ENCODE results near the gene RHOBTB3. TPM values are rescaled to one million over a fixed set of nuclear protein-coding genes. Genes with fewer than 3 reads are reported as not detected.

The RHOBTB3 gene
- 55.9 and 61.9 TPM in 2 replicates for total RNA-seq
- long read RNA-seq, full-length matches to known transcripts, result 1 of 15 reads
- long read RNA-seq, partial matches to known transcripts, result 12 of 15 reads
- long read RNA-seq, other reads (novel, unspliced or antisense), result 2 of 15 reads

- Mint-ChIP-seq H3K27ac (peak within 1 kb of the TSS; percentile 97), H3K4me3 (ENCODE audit: low read depth) (peak within 1 kb of the TSS; percentile 92), H3K9me3 (ENCODE audit: low read depth) (no peaks in the 10 kb centered on the region), H3K36me3 (ENCODE audit: insufficient read depth) (peaks cover 2% of the 10 kb centered on the region), H3K27me3 (no peaks in the 10 kb centered on the region), H3K4me1 (ENCODE audit: low read depth) (peaks cover 59% of the 10 kb centered on the region)
- peak; percentile 81 for DNase-seq (ENCODE audit: low spot score, unreplicated experiment)
- no peak for TF ChIP-seq CTCF (IDR thresholded peaks at IDR 0.05; ENCODE audit: unreplicated experiment)
Measured at GRCh38 chr5:95730730-95731570, at the start of gene RHOBTB3. Gene RHOBTB3 (plus strand): TSS chr5:95731336. CDS start chr5:95731683, 347 bp downstream.

- no peak within 1 kb of the TSS for H3K4me3 Mint-ChIP-seq (ENCODE audit: low read depth)
- no peak within 1 kb of the TSS for H3K27ac Mint-ChIP-seq
- peaks cover 6% of the 10 kb centered on the region for H3K9me3 Mint-ChIP-seq (ENCODE audit: low read depth)
- DNase-seq (ENCODE audit: low spot score, unreplicated experiment), result no peak
- no peak for TF ChIP-seq CTCF (IDR thresholded peaks at IDR 0.05; ENCODE audit: unreplicated experiment)
- no peaks in the 10 kb centered on the region for H3K4me1 Mint-ChIP-seq (ENCODE audit: low read depth)
- H3K36me3 Mint-ChIP-seq (ENCODE audit: insufficient read depth), result no peaks in the 10 kb centered on the region
- H3K27me3 Mint-ChIP-seq, result no peaks in the 10 kb centered on the region
Measured at GRCh38 chr5:95682891-95683290, 48.2 kb upstream of the RHOBTB3 start, which contains the start of gene SPATA9. Gene SPATA9 (minus strand): TSS chr5:95682991. CDS start chr5:95682854, 137 bp downstream.

- Mint-ChIP-seq H3K36me3 (ENCODE audit: insufficient read depth) (no peaks in the 10 kb centered on the region), H3K4me3 (ENCODE audit: low read depth) (no peak overlapping the region), H3K9me3 (ENCODE audit: low read depth) (peaks cover 1% of the 10 kb centered on the region), H3K27me3 (no peaks in the 10 kb centered on the region), H3K4me1 (ENCODE audit: low read depth) (no peaks in the 10 kb centered on the region), H3K27ac (no peak overlapping the region)
- DNase-seq (ENCODE audit: low spot score, unreplicated experiment), result no peak
- TF ChIP-seq CTCF (IDR thresholded peaks at IDR 0.05; ENCODE audit: unreplicated experiment), result no peak
Measured at GRCh38 chr5:95684361-95684760, 46.8 kb upstream of the RHOBTB3 start.

- H3K36me3 Mint-ChIP-seq (ENCODE audit: insufficient read depth), result no peaks in the 10 kb centered on the region
- DNase-seq (ENCODE audit: low spot score, unreplicated experiment), result no peak
- no peak for TF ChIP-seq CTCF (IDR thresholded peaks at IDR 0.05; ENCODE audit: unreplicated experiment)
- no peaks in the 10 kb centered on the region for H3K27me3 Mint-ChIP-seq
- no peaks in the 10 kb centered on the region for H3K4me1 Mint-ChIP-seq (ENCODE audit: low read depth)
- no peak overlapping the region for H3K27ac Mint-ChIP-seq
- H3K4me3 Mint-ChIP-seq (ENCODE audit: low read depth), result no peak overlapping the region
- H3K9me3 Mint-ChIP-seq (ENCODE audit: low read depth), result peaks cover 5% of the 10 kb centered on the region
Measured at GRCh38 chr5:95686651-95687050, 44.5 kb upstream of the RHOBTB3 start.

GRCh38 chr5:95689680-95690079 lies 41.5 kb upstream of the RHOBTB3 start:
- no peak for TF ChIP-seq CTCF (IDR thresholded peaks at IDR 0.05; ENCODE audit: unreplicated experiment)
- no peak overlapping the region for H3K4me3 Mint-ChIP-seq (ENCODE audit: low read depth)
- no peak overlapping the region for H3K27ac Mint-ChIP-seq
- H3K27me3 Mint-ChIP-seq, result no peaks in the 10 kb centered on the region
- no peaks in the 10 kb centered on the region for H3K4me1 Mint-ChIP-seq (ENCODE audit: low read depth)
- DNase-seq (ENCODE audit: low spot score, unreplicated experiment), result no peak
- H3K9me3 Mint-ChIP-seq (ENCODE audit: low read depth), result peaks cover 5% of the 10 kb centered on the region
- no peaks in the 10 kb centered on the region for H3K36me3 Mint-ChIP-seq (ENCODE audit: insufficient read depth)
